Breast epithelium (tissue), 4 donors: ENCODE measurements around the gene GADD45A. TPM values are rescaled to one million over a fixed set of nuclear protein-coding genes. Genes with fewer than 3 reads are reported as not detected.

Experiments
- DNase-seq, 2 donors: peaks; one replicate each; pipeline ENCODE4 v3.0.0-alpha.2; 2019; ENCODE audit warnings: low spot score in 2 of 2
- H3K27ac ChIP-seq, 2 donors: fragments of 200-600 bp; sonication (generic) in 1 of 2; one replicate each; pipeline ENCODE4 v1.5.1; 2016 to 2019; ENCODE audit warnings: mild to moderate bottlenecking in 1 of 2
- H3K27me3 ChIP-seq, 2 donors: fragments of 200-600 bp; sonication (generic) in 1 of 2; one replicate each; pipeline versions ENCODE4 v1.5.1 to v1.6.0; 2017 to 2019; ENCODE audit warnings: control low read depth in 1 of 2, mild to moderate bottlenecking in 1 of 2
- H3K36me3 ChIP-seq: fragments of 200-600 bp; one replicate; pipeline ENCODE4 v1.5.1; 2019
- H3K4me1 ChIP-seq, 2 donors: fragments of 200-600 bp; sonication (generic); one replicate each; pipeline ENCODE4 v1.5.1; 2016 to 2019; ENCODE audit warnings: control low read depth in 1 of 2
- H3K4me3 ChIP-seq, 3 donors: fragments of 200-600 bp; sonication (generic); 1 replicate in 2 of 3; 2 replicates in 1 of 3; pipeline ENCODE4 v1.5.1; 2016 to 2019; ENCODE audit warnings: mild to moderate bottlenecking in 3 of 3, moderate library complexity in 2 of 3
- H3K9me3 ChIP-seq, 2 donors: fragments of 200-600 bp; sonication (generic) in 1 of 2; one replicate each; pipeline ENCODE4 v1.5.1; 2016 to 2019; ENCODE audit warnings: control low read depth in 1 of 2
- CTCF ChIP-seq, 3 donors: fragments of 450-650 bp; IDR thresholded peaks; one replicate each; pipeline ENCODE4 v1.5.1; 2016 to 2017; ENCODE audit warnings: antibody characterized with exemption in 3 of 3, mild to moderate bottlenecking in 3 of 3, moderate library complexity in 3 of 3
- POLR2A ChIP-seq: fragments of 450-650 bp; IDR thresholded peaks from one replicate; pipeline ENCODE4 v1.6.1; 2016; ENCODE audit warnings: antibody characterized with exemption, mild to moderate bottlenecking, moderate library complexity
- POLR2AphosphoS5 ChIP-seq, 3 donors: sonication (generic); formaldehyde crosslinking; IDR thresholded peaks; one replicate each; pipeline ENCODE4 v1.6.1; 2017; ENCODE audit warnings: antibody characterized with exemption in 3 of 3
- intact Hi-C: fragments of 100-400 bp; cut with DNase I; formaldehyde crosslinking; loops from one replicate; pipeline ENCODE4 v1.15.1; 2023; ENCODE audit warnings: low total_unique reads
- total RNA-seq, 3 donors: library from RNA; depleted of rRNA; stranded (reverse); fragments of >200 nt; gene quantifications; one replicate each; pipeline ENCODE4 v1.1.0, GENCODE V29; 2016

The GADD45A gene
- total RNA-seq, 3 donors from 2014 or later: 52.4 to 68.2 (median 55.4) TPM

GRCh38 chr1:67731322-67731721 is 46.3 kb downstream of the GADD45A start:
- H3K4me1 ChIP-seq: peaks cover 0 to 3% of the 10 kb centered on the region in 2 donors
- TF ChIP-seq POLR2AphosphoS5 (IDR thresholded peaks at IDR 0.05) (no peak), POLR2A (no peak), CTCF (IDR thresholded peaks at IDR 0.05) (no peak)
- intact Hi-C loops: no loop called here
- no peak overlapping the region for H3K27ac ChIP-seq
- DNase-seq: no peak
- H3K36me3 ChIP-seq: no peaks in the 10 kb centered on the region
- no peaks in the 10 kb centered on the region for H3K27me3 ChIP-seq
- H3K4me3 ChIP-seq: no peak overlapping the region
- H3K9me3 ChIP-seq: no peaks in the 10 kb centered on the region

- peaks cover 0 to 6% of the 10 kb centered on the region in 2 donors for H3K4me1 ChIP-seq
These were observed 47.8 kb downstream of the GADD45A start for GRCh38 chr1:67732750-67733151.

GRCh38 chr1:67733681-67734322 is 48.8 kb downstream of the GADD45A start:
- peak overlapping the region in 1 of 2 donors; percentile 4 for H3K27ac ChIP-seq
- no peak for DNase-seq
- TF ChIP-seq POLR2AphosphoS5 (IDR thresholded peaks at IDR 0.05) (no peak), CTCF (IDR thresholded peaks at IDR 0.05) (no peak), POLR2A (no peak)
- no peaks in the 10 kb centered on the region for H3K27me3 ChIP-seq
- intact Hi-C loops: no loop called here
- H3K9me3 ChIP-seq: no peaks in the 10 kb centered on the region
- no peak overlapping the region for H3K4me3 ChIP-seq
- peaks cover 0 to 6% of the 10 kb centered on the region in 2 donors for H3K4me1 ChIP-seq
- H3K36me3 ChIP-seq: no peaks in the 10 kb centered on the region

More at GRCh38 chr1:67732750-67733151, 47.8 kb downstream of the GADD45A start:
- TF ChIP-seq POLR2A: no peak
- TF ChIP-seq CTCF (IDR thresholded peaks at IDR 0.05): no peak
- no peak for TF ChIP-seq POLR2AphosphoS5 (IDR thresholded peaks at IDR 0.05)
- intact Hi-C loops: no loop called here
- no peak overlapping the region for H3K27ac ChIP-seq
- no peaks in the 10 kb centered on the region for H3K27me3 ChIP-seq
- no peaks in the 10 kb centered on the region for H3K9me3 ChIP-seq
- no peak overlapping the region for H3K4me3 ChIP-seq
- DNase-seq: no peak
- H3K36me3 ChIP-seq: no peaks in the 10 kb centered on the region

- Histone ChIP-seq H3K27me3 (no peaks in the 10 kb centered on the region), H3K27ac (peak overlapping the region in 1 of 2 donors; percentile 4), H3K4me1 (peaks cover 0 to 6% of the 10 kb centered on the region in 2 donors), H3K36me3 (no peaks in the 10 kb centered on the region), H3K9me3 (no peaks in the 10 kb centered on the region), H3K4me3 (no peak overlapping the region)
- no peak for DNase-seq
- intact Hi-C loops: no loop called here
- TF ChIP-seq CTCF (IDR thresholded peaks at IDR 0.05) (no peak), POLR2A (no peak), POLR2AphosphoS5 (IDR thresholded peaks at IDR 0.05) (no peak)
These were observed 49.3 kb downstream of the GADD45A start for GRCh38 chr1:67734323-67734690.

- no peaks in the 10 kb centered on the region for H3K36me3 ChIP-seq
- no peak overlapping the region for H3K4me3 ChIP-seq
- intact Hi-C loops: no loop called here
- peaks cover 0 to 6% of the 10 kb centered on the region in 2 donors for H3K4me1 ChIP-seq
- H3K27me3 ChIP-seq: no peaks in the 10 kb centered on the region
- DNase-seq: no peak
- peak overlapping the region; percentile 86 to 93 for H3K27ac ChIP-seq
- no peaks in the 10 kb centered on the region for H3K9me3 ChIP-seq
- TF ChIP-seq POLR2A (no peak), POLR2AphosphoS5 (IDR thresholded peaks at IDR 0.05) (no peak), CTCF (IDR thresholded peaks at IDR 0.05) (no peak)
These were observed 50.2 kb downstream of the GADD45A start for GRCh38 chr1:67735206-67735605.
